Keratinocyte (primary cell): ENCODE results near the gene SP140. TPM values are rescaled to one million over a fixed set of nuclear protein-coding genes. Genes with fewer than 3 reads are reported as not detected.

ENCODE experiments used
- DNase-seq: peaks from one replicate; pipeline ENCODE4 v3.0.0-alpha.2; 2011; ENCODE audit warnings: low read depth, missing footprints, low spot score
- FAIRE-seq: peaks from 2 replicates; lab custom pipeline; 2011; peaks lifted over from hg19 to GRCh38; lab: Jason Lieb, UNC
- H2AFZ ChIP-seq: 2 replicates; pipeline ENCODE4 v1.6.0; 2012; ENCODE audit warnings: low read length, control low read depth, inconsistent platforms; ENCODE audit not compliant: control insufficient read depth
- H3K27ac ChIP-seq: 2 replicates; pipeline ENCODE4 v1.5.1; 2011; ENCODE audit warnings: low read length; ENCODE audit not compliant: control insufficient read depth, insufficient read depth
- H3K27me3 ChIP-seq: 3 replicates; pipeline ENCODE4 v1.6.0; 2011; ENCODE audit warnings: low read length; ENCODE audit not compliant: control insufficient read depth, insufficient read depth; ENCODE audit errors: extremely low read depth
- H3K36me3 ChIP-seq, 2 experiments: 2 replicates in 1 of 2; 3 replicates in 1 of 2; pipeline ENCODE4 v1.5.1; 2011; ENCODE audit warnings: low read length in 2 of 2, mild to moderate bottlenecking in 1 of 2; ENCODE audit not compliant: control insufficient read depth in 2 of 2, insufficient read depth in 2 of 2; ENCODE audit errors: extremely low read depth in 1 of 2
- H3K4me1 ChIP-seq: 3 replicates; pipeline ENCODE4 v1.5.1; 2011; ENCODE audit warnings: low read length; ENCODE audit not compliant: control insufficient read depth, insufficient read depth; ENCODE audit errors: extremely low read depth
- H3K4me2 ChIP-seq: 3 replicates; pipeline ENCODE4 v1.6.0; 2011; ENCODE audit warnings: low read depth, low read length; ENCODE audit not compliant: control insufficient read depth, insufficient read depth; ENCODE audit errors: extremely low read depth
- H3K4me3 ChIP-seq, 3 experiments: fragments of 200-600 bp in 1 of 3; sonication (generic) in 1 of 3; 2 replicates in 2 of 3; 3 replicates in 1 of 3; pipeline ENCODE4 v1.5.1; 2011 to 2016; ENCODE audit warnings: low read length in 3 of 3, mild to moderate bottlenecking in 3 of 3, control low read depth in 2 of 3, inconsistent platforms in 1 of 3, low read depth in 1 of 3, mixed read lengths in 1 of 3, mixed run types in 1 of 3, moderate library complexity in 1 of 3; ENCODE audit not compliant: control insufficient read depth in 2 of 3, insufficient read depth in 2 of 3; ENCODE audit errors: extremely low read depth in 1 of 3
- H3K79me2 ChIP-seq: 2 replicates; pipeline ENCODE4 v1.6.0; 2012; ENCODE audit warnings: low read length; ENCODE audit not compliant: control insufficient read depth, insufficient read depth
- H3K9ac ChIP-seq: 3 replicates; pipeline ENCODE4 v1.6.0; 2011; ENCODE audit warnings: low read length; ENCODE audit not compliant: control insufficient read depth, insufficient read depth; ENCODE audit errors: extremely low read depth
- H3K9me1 ChIP-seq: 3 replicates; pipeline ENCODE4 v1.6.0; 2011; ENCODE audit warnings: low read length; ENCODE audit not compliant: control insufficient read depth, insufficient read depth; ENCODE audit errors: extremely low read depth
- H3K9me3 ChIP-seq: 2 replicates; pipeline ENCODE4 v1.5.1; 2012; ENCODE audit warnings: low read depth, low read length; ENCODE audit not compliant: control insufficient read depth
- H4K20me1 ChIP-seq: 3 replicates; pipeline ENCODE4 v1.6.0; 2011; ENCODE audit warnings: low read length; ENCODE audit not compliant: control insufficient read depth, insufficient read depth; ENCODE audit errors: extremely low read depth
- EZH2 ChIP-seq: IDR thresholded peaks from one replicate; pipeline ENCODE4 v1.6.1; 2012; ENCODE audit warnings: inconsistent platforms, mild to moderate bottlenecking, low read length, moderate library complexity
- dilution Hi-C: fragments of 300-500 bp; cut with MboI; formaldehyde crosslinking; loops from one replicate; pipeline ENCODE4 v1.7.0; 2020; ENCODE audit warnings: low sequenced_read_pairs; ENCODE audit not compliant: extremely low pct_ligation_motif_present
- polyA minus RNA-seq, 3 experiments: library from RNA; depleted of rRNA, polyadenylated mRNA; stranded (reverse); fragments of >200 nt; gene quantifications; 1 replicate in 1 of 3; 2 replicates in 1 of 3; 3 replicates in 1 of 3; pipeline ENCODE4 v1.2.3, GENCODE V29; 2011
- polyA plus RNA-seq, 5 experiments: library from polyadenylated mRNA; depleted of rRNA in 3 of 5; stranded (reverse) in 3 of 5; stranded (forward) in 1 of 5; unstranded in 1 of 5; fragments of >200 nt; gene quantifications; 1 replicate in 1 of 5; 2 replicates in 3 of 5; 3 replicates in 1 of 5; pipeline versions ENCODE4 v1.2.1 to v1.2.3, GENCODE V29; 2011 to 2012; ENCODE audit warnings: missing spikeins in 2 of 5, low read depth in 1 of 5, low replicate concordance in 1 of 5
- TF ChIP-seq, protein P1 (sequence below), 3 experiments: IDR thresholded peaks in 1 of 3; conservative IDR thresholded peaks in 1 of 3; optimal IDR thresholded peaks in 1 of 3; 2 replicates in 2 of 3; 3 replicates in 1 of 3; pipeline versions ENCODE3 to v1.5.1; 2011; ENCODE audit warnings: low read length in 3 of 3, mild to moderate bottlenecking in 3 of 3, moderate library complexity in 2 of 3, control low read depth in 1 of 3, inconsistent platforms in 1 of 3; ENCODE audit not compliant: insufficient read depth in 2 of 3; ENCODE audit errors: extremely low read depth in 1 of 3

SP140 gene
- polyA plus RNA-seq (0.95 to 1.2 TPM (median 0.95 TPM) in 3 replicates), polyA minus RNA-seq (0.07 to 2.6 TPM in 2 of 3 replicates, not detected in the other)
- polyA plus RNA-seq (2011; ENCODE audit: low read depth): not detected
- polyA plus RNA-seq (2011; cell fraction: cytosol; rRNA removed): 0.57 and 0.94 TPM in 2 replicates
- polyA plus RNA-seq (2011; cell fraction: nucleus; rRNA removed): 1.3 and 1.6 TPM in 2 replicates
- polyA plus RNA-seq (2012; ENCODE audit: low replicate concordance): 1.0 TPM in 1 of 2 replicates, not detected in the other
- polyA minus RNA-seq (2011; cell fraction: cytosol; rRNA and poly(A)+ RNA removed): 0.58 TPM
- polyA minus RNA-seq (2011; cell fraction: nucleus; rRNA and poly(A)+ RNA removed): 1.2 and 3.4 TPM in 2 replicates

- Histone ChIP-seq H4K20me1 (no peaks in the 10 kb centered on the region), H2AFZ (no peak within 1 kb of the TSS), H3K9ac (no peak within 1 kb of the TSS), H3K27ac (no peak within 1 kb of the TSS), H3K27me3 (no peaks in the 10 kb centered on the region), H3K4me3 (no peak within 1 kb of the TSS), H3K9me1 (no peaks in the 10 kb centered on the region), H3K4me2 (no peak within 1 kb of the TSS), H3K9me3 (no peaks in the 10 kb centered on the region), H3K36me3 (no peaks in the 10 kb centered on the region), H3K79me2 (no peaks in the 10 kb centered on the region), H3K4me1 (peaks cover 25% of the 10 kb centered on the region)
- dilution Hi-C loops: no loop called here
- TF ChIP-seq, protein P1, sequence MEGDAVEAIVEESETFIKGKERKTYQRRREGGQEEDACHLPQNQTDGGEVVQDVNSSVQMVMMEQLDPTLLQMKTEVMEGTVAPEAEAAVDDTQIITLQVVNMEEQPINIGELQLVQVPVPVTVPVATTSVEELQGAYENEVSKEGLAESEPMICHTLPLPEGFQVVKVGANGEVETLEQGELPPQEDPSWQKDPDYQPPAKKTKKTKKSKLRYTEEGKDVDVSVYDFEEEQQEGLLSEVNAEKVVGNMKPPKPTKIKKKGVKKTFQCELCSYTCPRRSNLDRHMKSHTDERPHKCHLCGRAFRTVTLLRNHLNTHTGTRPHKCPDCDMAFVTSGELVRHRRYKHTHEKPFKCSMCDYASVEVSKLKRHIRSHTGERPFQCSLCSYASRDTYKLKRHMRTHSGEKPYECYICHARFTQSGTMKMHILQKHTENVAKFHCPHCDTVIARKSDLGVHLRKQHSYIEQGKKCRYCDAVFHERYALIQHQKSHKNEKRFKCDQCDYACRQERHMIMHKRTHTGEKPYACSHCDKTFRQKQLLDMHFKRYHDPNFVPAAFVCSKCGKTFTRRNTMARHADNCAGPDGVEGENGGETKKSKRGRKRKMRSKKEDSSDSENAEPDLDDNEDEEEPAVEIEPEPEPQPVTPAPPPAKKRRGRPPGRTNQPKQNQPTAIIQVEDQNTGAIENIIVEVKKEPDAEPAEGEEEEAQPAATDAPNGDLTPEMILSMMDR (optimal IDR thresholded peaks at IDR 0.05 in 1 of 3, IDR thresholded peaks at IDR 0.05 in 1 of 3, conservative IDR thresholded peaks at IDR 0.05 in 1 of 3; ENCODE audit: extremely low read depth in 1 of 3, insufficient read depth in 2 of 3, low read length in 3 of 3): no peak
- TF ChIP-seq EZH2: no peak
- FAIRE-seq (no peak), DNase-seq (no peak)
Observed at GRCh38 chr2:230225486-230225885, at the start of gene SP140. SP140 (plus strand) TSS chr2:230225736; CDS start chr2:230225845, 109 bp downstream.

DNA sequence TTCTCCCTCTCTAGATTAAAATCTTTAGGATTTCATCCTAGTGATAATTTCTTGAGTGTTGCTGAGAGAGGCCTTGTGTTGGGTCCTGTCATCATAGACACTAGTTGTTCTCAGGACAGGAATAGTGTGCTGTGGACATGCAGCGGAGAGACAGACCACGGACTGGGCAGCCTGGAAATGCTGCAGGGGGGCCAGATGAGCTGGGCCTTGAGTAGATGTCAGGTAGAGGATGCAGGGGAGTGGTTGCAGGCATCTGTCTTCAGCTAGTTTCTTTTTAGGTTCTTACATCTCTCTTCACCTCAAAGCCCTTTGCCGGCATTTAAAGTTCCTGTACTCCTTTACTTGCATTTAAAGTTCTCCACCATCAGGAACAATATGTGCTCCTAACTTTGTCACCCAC, 48.5 kb upstream of the SP140 start:
- Histone ChIP-seq H4K20me1 (no peaks in the 10 kb centered on the region), H3K27me3 (no peaks in the 10 kb centered on the region), H3K9me1 (no peaks in the 10 kb centered on the region), H3K4me1 (no peaks in the 10 kb centered on the region), H3K79me2 (no peaks in the 10 kb centered on the region), H3K9ac (no peak overlapping the region), H3K4me2 (no peak overlapping the region), H3K9me3 (no peaks in the 10 kb centered on the region), H2AFZ (no peak overlapping the region), H3K27ac (no peak overlapping the region), H3K4me3 (no peak overlapping the region), H3K36me3 (peaks cover 0 to 28% of the 10 kb centered on the region in 2 experiments)
- no peak for FAIRE-seq
- TF ChIP-seq, protein P1 (optimal IDR thresholded peaks at IDR 0.05 in 1 of 3, IDR thresholded peaks at IDR 0.05 in 1 of 3, conservative IDR thresholded peaks at IDR 0.05 in 1 of 3; ENCODE audit: extremely low read depth in 1 of 3, insufficient read depth in 2 of 3, low read length in 3 of 3): no peak
- no peak for TF ChIP-seq EZH2
- DNase-seq: no peak
- dilution Hi-C loops: no loop called here
